DMS153 treated with DMSO at 0.1 percent for 48 hours (cell line): Measurements from ENCODE around the gene DDX27.

Experiments used
- DNase-seq: peaks from one replicate; lab custom pipeline; 2025; ENCODE audit not compliant: unreplicated experiment; lab: John Stamatoyannopoulos, UW

The DDX27 gene

GRCh38 chr20:49247169-49247723, 28.0 kb downstream of the DDX27 start:
- DNase-seq: no peak

- DNase-seq: no peak
Observed at GRCh38 chr20:49247792-49248191, 28.6 kb downstream of the DDX27 start.

GRCh38 chr20:49248301-49248700, 29.1 kb downstream of the DDX27 start:
- no peak for DNase-seq

- DNase-seq: no peak
Observed at GRCh38 chr20:49248879-49249665, 29.9 kb downstream of the DDX27 start.

- no peak for DNase-seq
Observed at GRCh38 chr20:49252556-49253350, 33.5 kb downstream of the DDX27 start.

GRCh38 chr20:49256261-49256660, 37.0 kb downstream of the DDX27 start:
- no peak for DNase-seq

GRCh38 chr20:49259284-49259683, 40.1 kb downstream of the DDX27 start:
- no peak for DNase-seq

- DNase-seq: no peak
Observed at GRCh38 chr20:49259799-49260198, 40.6 kb downstream of the DDX27 start.

GRCh38 chr20:49260218-49260617, 41.0 kb downstream of the DDX27 start:
- no peak for DNase-seq

- DNase-seq: no peak
Observed at GRCh38 chr20:49261173-49261572, 42.0 kb downstream of the DDX27 start.

GRCh38 chr20:49262444-49262843, 43.2 kb downstream of the DDX27 start:
- no peak for DNase-seq

GRCh38 chr20:49267327-49267726, 48.1 kb downstream of the DDX27 start:
- DNase-seq: no peak

GRCh38 chr20:49268600-49269365, 49.6 kb downstream of the DDX27 start:
- DNase-seq: no peak

- no peak for DNase-seq
Observed at GRCh38 chr20:49270177-49270576, 51.0 kb downstream of the DDX27 start.

GRCh38 chr20:49270736-49271135, 51.5 kb downstream of the DDX27 start:
- DNase-seq: no peak

GRCh38 chr20:49272654-49273053, 53.4 kb downstream of the DDX27 start:
- DNase-seq: no peak

- no peak for DNase-seq
Observed at GRCh38 chr20:49273696-49274277, 54.6 kb downstream of the DDX27 start.

- no peak for DNase-seq
Observed at GRCh38 chr20:49275216-49275615, 56.0 kb downstream of the DDX27 start.

- no peak for DNase-seq
Observed at GRCh38 chr20:49275636-49276035, 56.4 kb downstream of the DDX27 start.

- DNase-seq: peak; percentile 56
Observed at GRCh38 chr20:49276161-49276960, 57.1 kb downstream of the DDX27 start.
